SJSA1 (cell line): ENCODE measurements around the gene SMC1B. TPM values are rescaled to one million over a fixed set of nuclear protein-coding genes. Genes with fewer than 3 reads are reported as not detected.

ENCODE experiments used
- DNase-seq, 2 experiments: peaks; one replicate each; pipeline ENCODE4 v3.0.0-alpha.2; 2015 to 2020; ENCODE audit warnings: low spot score in 2 of 2, low read depth in 1 of 2
- H3K27ac ChIP-seq: fragments of 250-450 bp; sonication (Bioruptor Pico); 2 replicates; pipeline ENCODE4 v1.5.1; 2020; ENCODE audit warnings: mild to moderate bottlenecking, moderate library complexity
- H3K27me3 ChIP-seq: fragments of 250-450 bp; sonication (Bioruptor Pico); replicated peaks from 2 replicates; pipeline ENCODE4 v1.5.1; 2020; ENCODE audit warnings: mild to moderate bottlenecking, moderate library complexity
- H3K36me3 ChIP-seq: fragments of 250-450 bp; sonication (Bioruptor Pico); 2 replicates; pipeline ENCODE4 v1.5.1; 2020; ENCODE audit warnings: mild to moderate bottlenecking
- H3K4me1 ChIP-seq: fragments of 250-450 bp; sonication (Bioruptor Pico); replicated peaks from 2 replicates; pipeline ENCODE4 v1.6.1; 2021; ENCODE audit warnings: mild to moderate bottlenecking
- H3K4me3 ChIP-seq: fragments of 250-450 bp; sonication (Bioruptor Pico); 2 replicates; pipeline ENCODE4 v1.5.1; 2020; ENCODE audit warnings: mild to moderate bottlenecking
- H3K9me3 ChIP-seq: fragments of 250-450 bp; sonication (Bioruptor Pico); replicated peaks from 2 replicates; pipeline ENCODE4 v1.5.1; 2020; ENCODE audit warnings: mild to moderate bottlenecking
- total RNA-seq: library from RNA; depleted of rRNA; stranded (reverse); fragments of >200 nt; shearing (Covaris generic); gene quantifications from 2 replicates; pipeline ENCODE4 v1.2.3, GENCODE V29; 2014; rRNA removed

SMC1B gene, protein sequence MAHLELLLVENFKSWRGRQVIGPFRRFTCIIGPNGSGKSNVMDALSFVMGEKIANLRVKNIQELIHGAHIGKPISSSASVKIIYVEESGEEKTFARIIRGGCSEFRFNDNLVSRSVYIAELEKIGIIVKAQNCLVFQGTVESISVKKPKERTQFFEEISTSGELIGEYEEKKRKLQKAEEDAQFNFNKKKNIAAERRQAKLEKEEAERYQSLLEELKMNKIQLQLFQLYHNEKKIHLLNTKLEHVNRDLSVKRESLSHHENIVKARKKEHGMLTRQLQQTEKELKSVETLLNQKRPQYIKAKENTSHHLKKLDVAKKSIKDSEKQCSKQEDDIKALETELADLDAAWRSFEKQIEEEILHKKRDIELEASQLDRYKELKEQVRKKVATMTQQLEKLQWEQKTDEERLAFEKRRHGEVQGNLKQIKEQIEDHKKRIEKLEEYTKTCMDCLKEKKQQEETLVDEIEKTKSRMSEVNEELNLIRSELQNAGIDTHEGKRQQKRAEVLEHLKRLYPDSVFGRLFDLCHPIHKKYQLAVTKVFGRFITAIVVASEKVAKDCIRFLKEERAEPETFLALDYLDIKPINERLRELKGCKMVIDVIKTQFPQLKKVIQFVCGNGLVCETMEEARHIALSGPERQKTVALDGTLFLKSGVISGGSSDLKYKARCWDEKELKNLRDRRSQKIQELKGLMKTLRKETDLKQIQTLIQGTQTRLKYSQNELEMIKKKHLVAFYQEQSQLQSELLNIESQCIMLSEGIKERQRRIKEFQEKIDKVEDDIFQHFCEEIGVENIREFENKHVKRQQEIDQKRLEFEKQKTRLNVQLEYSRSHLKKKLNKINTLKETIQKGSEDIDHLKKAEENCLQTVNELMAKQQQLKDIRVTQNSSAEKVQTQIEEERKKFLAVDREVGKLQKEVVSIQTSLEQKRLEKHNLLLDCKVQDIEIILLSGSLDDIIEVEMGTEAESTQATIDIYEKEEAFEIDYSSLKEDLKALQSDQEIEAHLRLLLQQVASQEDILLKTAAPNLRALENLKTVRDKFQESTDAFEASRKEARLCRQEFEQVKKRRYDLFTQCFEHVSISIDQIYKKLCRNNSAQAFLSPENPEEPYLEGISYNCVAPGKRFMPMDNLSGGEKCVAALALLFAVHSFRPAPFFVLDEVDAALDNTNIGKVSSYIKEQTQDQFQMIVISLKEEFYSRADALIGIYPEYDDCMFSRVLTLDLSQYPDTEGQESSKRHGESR
- total RNA-seq = not detected in 2 replicates

GRCh38 chr22:45413368-45414211 is at the start of gene SMC1B, which contains the start of gene RIBC2:
Gene SMC1B, minus strand, starts transcription at chr22:45413599. Its CDS starts 32 bp downstream, at chr22:45413567.
Gene RIBC2, plus strand, starts transcription at chr22:45413693. Its CDS starts 194 bp downstream, at chr22:45413887.
- no peak for DNase-seq
- H3K27me3 ChIP-seq = no peaks in the 10 kb centered on the region
- H3K36me3 ChIP-seq = no peaks in the 10 kb centered on the region
- H3K9me3 ChIP-seq = no peaks in the 10 kb centered on the region
- H3K4me1 ChIP-seq = no peaks in the 10 kb centered on the region
- H3K4me3 ChIP-seq = no peak within 1 kb of the TSS
- H3K27ac ChIP-seq = no peak within 1 kb of the TSS

DNA sequence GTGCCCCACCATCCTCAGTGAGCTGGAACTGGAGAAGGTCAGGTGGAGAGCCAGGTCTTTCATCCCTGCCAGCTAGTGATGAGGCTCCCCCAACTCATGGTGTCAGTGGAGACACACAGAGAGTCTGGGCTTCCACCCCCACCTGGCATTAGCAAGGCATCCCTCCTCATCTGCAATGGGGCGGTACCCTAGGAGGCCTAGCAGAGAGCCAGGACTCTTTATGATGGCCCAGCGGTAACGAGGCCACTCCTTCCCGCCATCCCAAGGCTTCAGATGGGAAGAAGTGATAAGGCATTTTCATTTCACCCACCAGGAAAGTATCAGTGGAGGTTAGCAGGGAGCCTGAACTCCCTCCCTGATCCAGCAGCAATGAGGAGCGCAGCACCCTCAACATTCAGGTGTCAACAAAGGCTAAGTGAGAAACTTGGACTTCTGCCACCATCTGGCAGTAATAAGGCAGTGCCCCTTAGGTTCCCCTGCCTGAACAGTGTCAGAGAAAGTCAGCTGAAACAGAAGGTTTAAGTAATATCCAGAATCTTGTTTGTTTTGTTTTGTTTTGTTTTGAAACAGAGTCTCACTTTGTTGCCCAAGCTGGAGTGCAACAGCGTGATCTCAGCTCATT is 48.7 kb upstream of the SMC1B start:
- H3K36me3 ChIP-seq = no peaks in the 10 kb centered on the region
- no peak overlapping the region for H3K4me3 ChIP-seq
- no peaks in the 10 kb centered on the region for H3K27me3 ChIP-seq
- H3K9me3 ChIP-seq = no peaks in the 10 kb centered on the region
- H3K27ac ChIP-seq = no peak overlapping the region
- DNase-seq = no peak
- no peaks in the 10 kb centered on the region for H3K4me1 ChIP-seq

DNA sequence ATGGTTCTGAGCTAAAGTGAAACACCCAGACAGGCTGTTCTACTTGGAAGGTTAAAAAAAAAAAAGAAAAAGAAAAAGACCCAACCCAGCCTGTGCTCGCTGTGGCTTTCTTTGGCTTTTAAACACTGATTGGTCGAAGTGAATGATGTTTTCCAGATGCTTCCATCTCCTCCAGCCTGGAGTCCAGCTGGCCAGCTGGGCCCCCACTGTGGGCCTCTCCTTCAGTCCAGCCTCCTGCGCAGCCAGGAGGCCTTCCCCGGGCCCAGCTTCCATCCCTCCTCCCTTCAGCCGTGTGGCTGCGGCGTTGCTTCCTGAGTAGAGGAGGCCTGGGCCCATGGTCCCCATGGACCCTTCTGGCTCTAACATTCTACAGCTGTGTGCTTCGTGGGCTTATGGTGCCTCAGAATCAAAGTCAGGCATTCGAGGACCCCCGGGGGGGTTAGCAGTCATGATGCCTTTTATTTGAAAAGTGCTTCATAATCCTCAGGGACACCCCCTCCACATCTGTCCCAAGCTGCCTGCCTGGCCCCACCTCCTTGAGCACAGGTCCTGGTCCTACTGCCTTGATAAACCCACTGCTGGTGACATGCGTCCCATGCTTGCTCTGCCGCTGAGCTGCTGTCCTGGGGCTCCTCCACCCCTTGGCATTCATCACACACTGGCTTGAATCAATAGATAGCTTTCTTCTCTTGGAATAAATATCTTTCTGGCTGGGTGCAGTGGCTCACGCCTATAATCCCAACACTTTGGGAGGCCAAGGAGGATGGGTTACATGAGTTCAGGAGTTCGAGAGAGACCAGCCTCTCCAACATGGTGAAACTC is 47.1 kb upstream of the SMC1B start:
- no peaks in the 10 kb centered on the region for H3K36me3 ChIP-seq
- no peaks in the 10 kb centered on the region for H3K4me1 ChIP-seq
- H3K9me3 ChIP-seq = no peaks in the 10 kb centered on the region
- no peaks in the 10 kb centered on the region for H3K27me3 ChIP-seq
- no peak for DNase-seq
- H3K4me3 ChIP-seq = no peak overlapping the region
- H3K27ac ChIP-seq = no peak overlapping the region

DNA sequence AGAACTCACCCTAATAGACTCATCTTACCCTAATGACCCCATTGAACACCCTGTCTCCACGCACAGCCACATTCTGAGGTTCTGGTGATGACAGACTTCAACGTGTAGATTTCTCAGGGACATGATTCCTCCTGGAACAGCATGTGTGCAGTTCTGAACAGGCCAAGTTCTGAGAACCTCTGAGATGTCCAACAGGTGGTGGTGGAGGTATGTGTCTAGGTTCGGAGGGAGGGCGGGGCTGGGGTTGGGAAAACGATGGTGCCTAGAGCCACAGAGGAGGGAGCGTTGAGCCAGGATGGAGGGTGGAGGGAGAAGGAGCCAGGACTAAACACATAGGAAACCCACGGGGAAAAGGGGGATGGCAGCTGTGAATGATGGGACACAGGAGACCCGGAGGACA is 45.8 kb upstream of the SMC1B start:
- H3K27me3 ChIP-seq = no peaks in the 10 kb centered on the region
- H3K27ac ChIP-seq = no peak overlapping the region
- no peaks in the 10 kb centered on the region for H3K9me3 ChIP-seq
- DNase-seq = no peak
- no peak overlapping the region for H3K4me3 ChIP-seq
- no peaks in the 10 kb centered on the region; the same call in 1 of the 2 replicates for H3K4me1 ChIP-seq
- no peaks in the 10 kb centered on the region for H3K36me3 ChIP-seq

DNA sequence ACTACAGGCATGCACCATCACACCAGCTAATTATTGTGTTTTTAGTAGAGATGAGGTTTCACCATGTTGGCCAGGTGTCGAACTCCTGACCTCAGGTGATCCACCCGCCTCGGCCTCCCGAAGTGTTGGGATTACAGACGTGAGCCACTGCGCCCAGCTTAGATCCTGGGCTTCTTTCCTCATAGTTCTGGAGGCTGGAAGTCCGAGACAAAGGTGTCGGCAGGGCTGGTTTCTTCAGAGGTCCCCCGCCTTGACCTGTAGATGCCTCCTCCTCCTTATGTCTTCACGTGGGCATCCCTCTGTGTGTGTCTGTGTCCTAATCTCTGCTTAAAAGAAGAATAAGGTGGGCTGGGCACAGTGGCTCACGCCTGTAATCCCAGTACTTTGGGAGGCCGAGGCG is 45.1 kb upstream of the SMC1B start:
- Histone ChIP-seq H3K9me3 (no peaks in the 10 kb centered on the region), H3K27me3 (no peaks in the 10 kb centered on the region)
- no peak for DNase-seq

GRCh38 chr22:45456811-45457210 is 43.4 kb upstream of the SMC1B start:
- Histone ChIP-seq H3K9me3 (no peaks in the 10 kb centered on the region), H3K36me3 (no peaks in the 10 kb centered on the region), H3K27ac (no peak overlapping the region), H3K4me3 (no peak overlapping the region), H3K4me1 (no peaks in the 10 kb centered on the region; the same call in 1 of the 2 replicates), H3K27me3 (no peaks in the 10 kb centered on the region)
- DNase-seq = no peak

More for the DNA sequence above, 45.1 kb upstream of the SMC1B start:
- Histone ChIP-seq H3K4me3 (no peak overlapping the region), H3K4me1 (no peaks in the 10 kb centered on the region; the same call in 1 of the 2 replicates), H3K36me3 (no peaks in the 10 kb centered on the region), H3K27ac (no peak overlapping the region)

GRCh38 chr22:45455621-45456020 is 42.2 kb upstream of the SMC1B start:
- H3K4me1 ChIP-seq = no peaks in the 10 kb centered on the region; the same call in 1 of the 2 replicates
- no peak overlapping the region for H3K4me3 ChIP-seq
- no peak overlapping the region for H3K27ac ChIP-seq
- no peaks in the 10 kb centered on the region for H3K9me3 ChIP-seq
- no peak for DNase-seq
- H3K27me3 ChIP-seq = no peaks in the 10 kb centered on the region
- H3K36me3 ChIP-seq = no peaks in the 10 kb centered on the region

DNA sequence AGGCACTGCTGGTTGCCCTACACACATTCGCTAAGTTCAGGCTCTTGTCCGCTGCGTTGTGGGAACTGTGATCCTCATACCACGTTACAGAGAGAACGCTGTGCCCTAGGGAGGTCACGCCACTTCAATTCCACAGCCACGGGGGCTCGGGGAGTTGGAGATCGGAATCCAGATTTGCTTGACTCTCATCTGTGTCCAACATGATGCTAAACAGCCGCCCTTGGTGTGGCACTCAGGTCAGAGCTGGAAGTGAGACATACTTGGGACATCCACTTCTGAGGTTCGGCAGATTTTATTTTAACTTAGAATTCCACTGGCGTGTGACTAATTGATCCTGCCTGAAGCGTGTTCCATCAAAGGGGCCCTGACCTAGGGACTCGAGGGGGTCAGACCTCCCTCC is 41.8 kb upstream of the SMC1B start:
- H3K4me1 ChIP-seq = no peaks in the 10 kb centered on the region; the same call in 1 of the 2 replicates

GRCh38 chr22:45454275-45454674 is 40.9 kb upstream of the SMC1B start:
- Histone ChIP-seq H3K4me1 (no peaks in the 10 kb centered on the region; the same call in 1 of the 2 replicates), H3K27me3 (no peaks in the 10 kb centered on the region), H3K9me3 (no peaks in the 10 kb centered on the region), H3K27ac (no peak overlapping the region), H3K4me3 (no peak overlapping the region), H3K36me3 (no peaks in the 10 kb centered on the region)
- no peak for DNase-seq

More for the DNA sequence above, 41.8 kb upstream of the SMC1B start:
- DNase-seq = no peak
- no peaks in the 10 kb centered on the region for H3K27me3 ChIP-seq
- H3K4me3 ChIP-seq = no peak overlapping the region
- no peak overlapping the region for H3K27ac ChIP-seq
- H3K36me3 ChIP-seq = no peaks in the 10 kb centered on the region
- H3K9me3 ChIP-seq = no peaks in the 10 kb centered on the region

- no peaks in the 10 kb centered on the region for H3K9me3 ChIP-seq
- H3K4me3 ChIP-seq = no peak overlapping the region
- DNase-seq = no peak
- no peaks in the 10 kb centered on the region for H3K36me3 ChIP-seq
- H3K4me1 ChIP-seq = no peaks in the 10 kb centered on the region; the same call in 1 of the 2 replicates
- no peak overlapping the region for H3K27ac ChIP-seq
- no peaks in the 10 kb centered on the region for H3K27me3 ChIP-seq
These were observed 40.4 kb upstream of the SMC1B start for GRCh38 chr22:45453764-45454163.

DNA sequence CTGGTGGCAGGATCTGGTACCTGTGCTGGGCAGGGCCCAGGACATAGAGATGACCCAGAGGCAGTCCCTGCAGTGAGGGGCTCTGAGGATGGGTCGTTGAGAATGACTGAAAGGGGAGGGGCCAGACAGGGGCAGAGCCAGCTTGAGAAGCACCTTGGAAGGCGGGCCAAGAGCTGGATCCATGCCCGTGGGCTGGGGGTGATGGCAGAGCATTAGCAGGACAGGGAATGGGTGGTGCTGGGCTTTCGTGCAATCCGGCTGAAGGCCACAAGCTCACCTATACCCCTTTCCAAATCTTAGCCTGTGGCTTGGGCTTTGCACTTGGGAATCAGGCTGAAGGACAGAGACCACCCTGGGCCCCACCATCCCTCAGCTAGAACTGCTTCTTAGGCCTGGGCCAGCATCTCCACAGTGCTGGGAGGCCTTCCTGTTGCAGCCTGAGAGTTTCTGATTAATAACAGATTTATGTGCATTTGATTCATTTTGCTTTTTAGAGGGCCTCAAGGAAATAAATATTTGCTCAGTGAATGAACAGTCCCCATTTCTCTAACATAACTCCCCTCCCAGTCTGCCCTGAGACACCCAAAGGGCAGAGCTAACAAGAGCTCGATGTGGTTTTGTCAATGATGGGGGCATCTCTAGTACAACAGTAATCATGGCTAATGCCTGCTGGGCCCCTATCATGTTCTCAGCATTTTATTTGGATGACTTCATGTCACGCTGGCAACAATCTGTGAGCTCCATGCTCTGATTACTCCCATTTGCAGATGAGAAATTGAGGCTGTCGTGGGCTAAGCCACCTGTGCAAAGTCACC is 39.4 kb upstream of the SMC1B start:
- Histone ChIP-seq H3K4me1 (no peaks in the 10 kb centered on the region; the same call in 1 of the 2 replicates), H3K27ac (no peak overlapping the region), H3K27me3 (no peaks in the 10 kb centered on the region), H3K4me3 (no peak overlapping the region), H3K9me3 (no peaks in the 10 kb centered on the region), H3K36me3 (no peaks in the 10 kb centered on the region)
- DNase-seq = no peak
